Loucy (cell line): ENCODE data around the gene OTUB2.

ENCODE experiments used
- CTCF ChIP-seq: fragments of 200-600 bp; sonication (generic); conservative IDR thresholded peaks from 2 replicates; pipeline ENCODE4 v1.5.1; 2014; ENCODE audit warnings: mild to moderate bottlenecking, antibody characterized with exemption, low read length
- EZH2phosphoT487 ChIP-seq: fragments of 200-600 bp; IDR thresholded peaks from 2 replicates; pipeline ENCODE4 v1.6.1; 2018; ENCODE audit warnings: antibody characterized with exemption, mild to moderate bottlenecking, moderate library complexity, borderline replicate concordance

GRCh38 chr14:93997082-93997481 is 29.1 kb upstream of the OTUB2 start, which contains the start of gene CCDC197:
- TF ChIP-seq CTCF (no peak), EZH2phosphoT487 (no peak)
